PFSK-1 (cell line): Measurements from ENCODE around the gene BOLL.

Experiments
- FOXP2 ChIP-seq: optimal IDR thresholded peaks from 2 replicates; pipeline ENCODE3; 2011; ENCODE audit warnings: borderline replicate concordance, control low read depth, inconsistent platforms; ENCODE audit not compliant: insufficient read depth; ENCODE audit errors: extremely low read length, extremely low read depth
- POLR2AphosphoS5 ChIP-seq: IDR thresholded peaks from 2 replicates; pipeline ENCODE4 v1.6.1; 2012; ENCODE audit warnings: low read depth, mild to moderate bottlenecking, control low read depth, low read length, moderate library complexity
- SIN3A ChIP-seq: IDR thresholded peaks from 2 replicates; pipeline ENCODE4 v1.6.1; 2012; ENCODE audit warnings: mild to moderate bottlenecking, low read length, moderate library complexity, borderline replicate concordance; ENCODE audit not compliant: insufficient read depth
- TAF1 ChIP-seq: IDR thresholded peaks from 2 replicates; pipeline ENCODE4 v1.6.1; 2012; ENCODE audit warnings: low read length, control low read depth, borderline replicate concordance; ENCODE audit not compliant: insufficient read depth
- TF ChIP-seq, protein P1 (sequence below), 2 experiments: IDR thresholded peaks; 2 replicates each; pipeline versions ENCODE4 v1.6.1 to v1.8.0; 2011 to 2012; ENCODE audit warnings: low read depth in 2 of 2, low read length in 2 of 2, control low read depth in 1 of 2, inconsistent platforms in 1 of 2, mild to moderate bottlenecking in 1 of 2, moderate library complexity in 1 of 2; ENCODE audit not compliant: insufficient read depth in 1 of 2

Gene BOLL

GRCh38 chr2:197800091-197800490 is 15.0 kb upstream of the BOLL start:
- TF ChIP-seq, protein P1, sequence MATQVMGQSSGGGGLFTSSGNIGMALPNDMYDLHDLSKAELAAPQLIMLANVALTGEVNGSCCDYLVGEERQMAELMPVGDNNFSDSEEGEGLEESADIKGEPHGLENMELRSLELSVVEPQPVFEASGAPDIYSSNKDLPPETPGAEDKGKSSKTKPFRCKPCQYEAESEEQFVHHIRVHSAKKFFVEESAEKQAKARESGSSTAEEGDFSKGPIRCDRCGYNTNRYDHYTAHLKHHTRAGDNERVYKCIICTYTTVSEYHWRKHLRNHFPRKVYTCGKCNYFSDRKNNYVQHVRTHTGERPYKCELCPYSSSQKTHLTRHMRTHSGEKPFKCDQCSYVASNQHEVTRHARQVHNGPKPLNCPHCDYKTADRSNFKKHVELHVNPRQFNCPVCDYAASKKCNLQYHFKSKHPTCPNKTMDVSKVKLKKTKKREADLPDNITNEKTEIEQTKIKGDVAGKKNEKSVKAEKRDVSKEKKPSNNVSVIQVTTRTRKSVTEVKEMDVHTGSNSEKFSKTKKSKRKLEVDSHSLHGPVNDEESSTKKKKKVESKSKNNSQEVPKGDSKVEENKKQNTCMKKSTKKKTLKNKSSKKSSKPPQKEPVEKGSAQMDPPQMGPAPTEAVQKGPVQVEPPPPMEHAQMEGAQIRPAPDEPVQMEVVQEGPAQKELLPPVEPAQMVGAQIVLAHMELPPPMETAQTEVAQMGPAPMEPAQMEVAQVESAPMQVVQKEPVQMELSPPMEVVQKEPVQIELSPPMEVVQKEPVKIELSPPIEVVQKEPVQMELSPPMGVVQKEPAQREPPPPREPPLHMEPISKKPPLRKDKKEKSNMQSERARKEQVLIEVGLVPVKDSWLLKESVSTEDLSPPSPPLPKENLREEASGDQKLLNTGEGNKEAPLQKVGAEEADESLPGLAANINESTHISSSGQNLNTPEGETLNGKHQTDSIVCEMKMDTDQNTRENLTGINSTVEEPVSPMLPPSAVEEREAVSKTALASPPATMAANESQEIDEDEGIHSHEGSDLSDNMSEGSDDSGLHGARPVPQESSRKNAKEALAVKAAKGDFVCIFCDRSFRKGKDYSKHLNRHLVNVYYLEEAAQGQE (IDR thresholded peaks at IDR 0.05; ENCODE audit: insufficient read depth in 1 of 2, low read depth in 2 of 2, low read length in 2 of 2), result no peak
- no peak for TF ChIP-seq TAF1
- no peak for TF ChIP-seq POLR2AphosphoS5
- no peak for TF ChIP-seq FOXP2
- no peak for TF ChIP-seq SIN3A

DNA sequence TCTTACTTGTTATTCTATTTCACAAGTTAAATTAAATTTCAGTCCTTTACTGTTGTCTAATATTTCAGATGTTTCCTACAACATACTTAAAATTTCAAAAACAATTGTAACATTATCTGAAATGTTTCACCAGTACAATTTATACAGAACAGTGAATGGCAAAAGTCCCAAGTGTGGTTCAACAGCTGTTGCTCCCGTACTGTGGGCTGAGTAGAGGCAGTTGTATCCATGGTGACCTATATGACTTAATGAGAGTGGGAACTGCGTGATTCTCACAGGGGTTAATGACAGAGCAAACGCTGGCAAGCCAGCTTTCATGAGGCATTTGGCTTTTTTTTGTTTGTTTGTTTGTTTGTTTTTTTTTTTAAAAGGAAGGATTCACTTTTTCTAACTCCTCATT is 13.9 kb upstream of the BOLL start:
- no peak for TF ChIP-seq SIN3A

DNA sequence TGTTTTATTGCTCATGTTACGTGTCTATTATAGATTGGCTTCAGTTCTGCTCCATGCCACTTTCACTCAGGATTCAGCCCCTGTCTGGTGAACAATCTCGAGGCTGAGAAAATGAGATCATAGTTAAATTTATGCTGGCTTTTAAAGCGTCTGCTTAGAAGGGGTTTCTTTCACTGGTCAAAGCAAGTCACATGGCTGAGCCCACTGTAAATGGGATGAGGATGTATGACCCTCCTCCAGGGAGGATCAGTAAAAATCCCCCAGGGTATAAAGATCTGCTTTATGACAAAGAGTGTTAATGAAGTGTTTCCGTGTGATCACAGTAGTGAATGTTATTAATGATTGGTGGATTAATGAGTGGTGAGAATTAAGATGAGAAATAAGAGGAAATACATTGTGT is 13.1 kb upstream of the BOLL start:
- TF ChIP-seq, protein P1 (IDR thresholded peaks at IDR 0.05; ENCODE audit: insufficient read depth in 1 of 2, low read depth in 2 of 2, low read length in 2 of 2), result no peak
- TF ChIP-seq FOXP2 (no peak), POLR2AphosphoS5 (no peak), TAF1 (no peak), SIN3A (no peak)

DNA sequence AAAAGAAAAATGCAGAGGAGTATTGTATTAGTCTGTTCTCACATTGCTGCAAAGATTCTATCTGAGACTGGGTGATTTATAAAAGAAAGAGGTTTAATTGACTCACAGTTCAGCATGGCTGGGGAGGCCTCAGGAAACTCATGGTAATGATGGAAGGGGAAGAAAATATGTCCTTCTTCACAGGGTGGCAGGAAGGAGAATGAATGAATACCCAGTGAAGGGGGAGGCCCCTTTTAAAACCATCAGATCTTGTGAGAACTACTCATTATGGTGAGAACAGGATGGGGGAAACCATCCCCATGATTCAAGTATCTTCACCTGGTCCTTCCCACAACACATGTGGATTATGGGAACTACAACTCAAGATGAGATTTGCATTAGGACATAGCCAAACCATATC is 10.2 kb upstream of the BOLL start:
- TF ChIP-seq, protein P1 (IDR thresholded peaks at IDR 0.05; ENCODE audit: insufficient read depth in 1 of 2, low read depth in 2 of 2, low read length in 2 of 2), result no peak

GRCh38 chr2:197793456-197793855 is 8.3 kb upstream of the BOLL start:
- TF ChIP-seq, protein P1 (IDR thresholded peaks at IDR 0.05; ENCODE audit: insufficient read depth in 1 of 2, low read depth in 2 of 2, low read length in 2 of 2), result no peak
- TF ChIP-seq SIN3A, result no peak
- TF ChIP-seq POLR2AphosphoS5, result no peak
- no peak for TF ChIP-seq TAF1
- TF ChIP-seq FOXP2, result no peak
